Ishikawa (cell line): ENCODE data around the gene FAM47A.

Experiments used
- CEBPB ChIP-seq: IDR thresholded peaks from 2 replicates; pipeline ENCODE4 v1.6.1; 2012
- TCF12 ChIP-seq: IDR thresholded peaks from 2 replicates; pipeline ENCODE4 v1.6.1; 2012; ENCODE audit warnings: low read depth

FAM47A gene

DNA sequence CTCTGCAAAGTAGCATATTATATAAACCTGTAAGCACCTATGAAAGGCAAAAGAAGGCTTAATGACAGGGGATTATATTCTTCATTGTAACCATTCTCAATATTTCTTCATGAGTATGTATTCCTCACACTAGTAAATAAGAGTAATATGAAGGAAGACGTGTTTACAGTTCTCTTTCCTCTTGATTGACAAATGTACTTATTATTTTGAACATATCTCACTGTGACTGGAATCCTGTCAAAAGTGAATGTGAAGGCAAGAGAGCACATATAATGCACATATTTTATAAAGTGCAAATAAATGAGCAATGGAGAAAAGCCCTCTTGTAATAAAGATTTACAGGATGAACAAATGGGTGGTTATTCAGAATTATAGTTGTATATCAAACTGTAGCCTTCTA lies 19.7 kb downstream of the FAM47A start:
- TF ChIP-seq TCF12 (no peak), CEBPB (no peak)
